Neural progenitor cell (in vitro differentiated cells): ENCODE results near the gene HAAO. TPM values are rescaled to one million over a fixed set of nuclear protein-coding genes. Genes with fewer than 3 reads are reported as not detected.

ENCODE experiments used
- DNase-seq: peaks from one replicate; pipeline ENCODE4 v3.0.0-alpha.2; 2016; ENCODE audit warnings: low spot score
- H2AFZ ChIP-seq: fragments of 200-600 bp; sonication (generic); replicated peaks from 2 replicates; pipeline ENCODE4 v1.6.1; 2016; ENCODE audit warnings: antibody characterized with exemption
- H3F3A ChIP-seq: fragments of 200-600 bp; sonication (generic); 2 replicates; pipeline ENCODE4 v1.6.1; 2016; ENCODE audit warnings: antibody characterized with exemption, low read depth
- H3K27ac ChIP-seq: fragments of 200-600 bp; sonication (generic); 2 replicates; pipeline ENCODE4 v1.5.1; 2016; ENCODE audit warnings: mild to moderate bottlenecking
- H3K27me3 ChIP-seq: fragments of 200-600 bp; sonication (generic); 2 replicates; pipeline ENCODE4 v1.6.1; 2016; ENCODE audit warnings: mild to moderate bottlenecking, moderate library complexity
- H3K36me3 ChIP-seq: fragments of 200-600 bp; sonication (generic); 2 replicates; pipeline ENCODE4 v1.5.1; 2016
- H3K4me1 ChIP-seq: fragments of 200-600 bp; sonication (generic); 2 replicates; pipeline ENCODE4 v1.6.1; 2016; ENCODE audit warnings: mixed run types
- H3K4me2 ChIP-seq: fragments of 200-600 bp; sonication (generic); 2 replicates; pipeline ENCODE4 v1.6.1; 2016
- H3K4me3 ChIP-seq: fragments of 200-600 bp; sonication (generic); 2 replicates; pipeline ENCODE4 v1.5.1; 2016
- H3K79me2 ChIP-seq: fragments of 200-600 bp; sonication (generic); 2 replicates; pipeline ENCODE4 v1.6.1; 2016; ENCODE audit warnings: low read depth
- H3K9ac ChIP-seq: fragments of 200-600 bp; sonication (generic); 2 replicates; pipeline ENCODE4 v1.6.1; 2016
- H3K9me3 ChIP-seq: fragments of 200-600 bp; sonication (generic); 2 replicates; pipeline ENCODE4 v1.5.1; 2016; ENCODE audit warnings: low read depth
- H4K20me1 ChIP-seq: fragments of 200-600 bp; sonication (generic); 2 replicates; pipeline ENCODE4 v1.6.1; 2016; ENCODE audit warnings: low read depth
- H3K27ac Mint-ChIP-seq: 3 replicates; pipeline ENCODE4 v1.8.0; 2021; ENCODE audit warnings: mixed read lengths
- H3K27me3 Mint-ChIP-seq: 2 replicates; pipeline ENCODE4 v1.8.0; 2022; ENCODE audit warnings: low read depth, mild to moderate bottlenecking, inconsistent platforms, moderate library complexity, mixed read lengths; ENCODE audit not compliant: insufficient read depth
- H3K36me3 Mint-ChIP-seq: 3 replicates; pipeline ENCODE4 v1.8.0; 2021; ENCODE audit warnings: mixed read lengths
- H3K4me1 Mint-ChIP-seq: 3 replicates; pipeline ENCODE4 v1.8.0; 2021; ENCODE audit warnings: mixed read lengths
- H3K4me3 Mint-ChIP-seq: 3 replicates; pipeline ENCODE4 v1.8.0; 2021; ENCODE audit warnings: mild to moderate bottlenecking, moderate library complexity, mixed read lengths
- H3K9me3 Mint-ChIP-seq: 3 replicates; pipeline ENCODE4 v1.8.0; 2020; ENCODE audit warnings: mixed read lengths
- EZH2 ChIP-seq: fragments of 200-600 bp; sonication (generic); IDR thresholded peaks from 2 replicates; pipeline ENCODE4 v1.6.1; 2017; ENCODE audit warnings: antibody characterized with exemption, mild to moderate bottlenecking, moderate library complexity
- EZH2phosphoT487 ChIP-seq: fragments of 200-600 bp; sonication (generic); IDR thresholded peaks from 2 replicates; pipeline ENCODE4 v1.6.1; 2017; ENCODE audit warnings: antibody characterized with exemption
- total RNA-seq: library from RNA; depleted of rRNA; stranded (reverse); fragments of >200 nt; gene quantifications from 2 replicates; pipeline ENCODE4 v1.2.3, GENCODE V29; 2015; ENCODE audit warnings: low replicate concordance
- TF ChIP-seq, protein P1 (sequence below): fragments of 200-600 bp; sonication (generic); IDR thresholded peaks from 2 replicates; pipeline ENCODE4 v1.5.1; 2017; ENCODE audit warnings: antibody characterized with exemption, mild to moderate bottlenecking

HAAO gene
- total RNA-seq, 1 donor from 2014 or later: 0.77 TPM

DNA sequence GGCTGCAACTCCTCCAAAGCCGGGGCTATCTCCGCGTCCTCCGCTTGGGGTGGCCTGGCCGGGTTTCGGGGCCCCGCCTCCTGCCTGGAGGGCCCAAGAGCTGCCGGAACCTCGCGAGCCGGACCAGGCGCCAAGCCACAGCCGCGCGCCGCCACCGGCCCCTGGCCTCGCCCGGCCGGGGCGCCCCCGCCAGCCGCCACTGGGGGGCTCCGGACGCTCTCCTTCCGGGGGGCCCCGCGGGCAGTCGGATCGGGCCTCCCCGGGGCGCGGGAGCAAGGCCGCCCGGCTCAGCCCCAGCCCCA is 17.4 kb upstream of the HAAO start:
- Histone ChIP-seq H3K4me2 (peak overlapping the region; percentile 79), H3K79me2 (no peaks in the 10 kb centered on the region), H3K4me3 (peak overlapping the region; percentile 62), H2AFZ (peak overlapping the region; percentile 59), H3K27ac (no peak overlapping the region), H3F3A (peaks cover 34% of the 10 kb centered on the region), H3K36me3 (no peaks in the 10 kb centered on the region), H4K20me1 (no peaks in the 10 kb centered on the region), H3K4me1 (peaks cover 7% of the 10 kb centered on the region), H3K9me3 (no peaks in the 10 kb centered on the region), H3K27me3 (peaks cover 16% of the 10 kb centered on the region), H3K9ac (no peak overlapping the region)
- peaks cover 15% of the 10 kb centered on the region for H3K27me3 Mint-ChIP-seq
- peaks cover 8% of the 10 kb centered on the region for H3K36me3 Mint-ChIP-seq
- H3K9me3 Mint-ChIP-seq: peaks cover 21% of the 10 kb centered on the region
- peaks cover 22% of the 10 kb centered on the region for H3K4me1 Mint-ChIP-seq
- peak; percentile 86 for DNase-seq
- no peak overlapping the region for H3K27ac Mint-ChIP-seq
- TF ChIP-seq, protein P1, sequence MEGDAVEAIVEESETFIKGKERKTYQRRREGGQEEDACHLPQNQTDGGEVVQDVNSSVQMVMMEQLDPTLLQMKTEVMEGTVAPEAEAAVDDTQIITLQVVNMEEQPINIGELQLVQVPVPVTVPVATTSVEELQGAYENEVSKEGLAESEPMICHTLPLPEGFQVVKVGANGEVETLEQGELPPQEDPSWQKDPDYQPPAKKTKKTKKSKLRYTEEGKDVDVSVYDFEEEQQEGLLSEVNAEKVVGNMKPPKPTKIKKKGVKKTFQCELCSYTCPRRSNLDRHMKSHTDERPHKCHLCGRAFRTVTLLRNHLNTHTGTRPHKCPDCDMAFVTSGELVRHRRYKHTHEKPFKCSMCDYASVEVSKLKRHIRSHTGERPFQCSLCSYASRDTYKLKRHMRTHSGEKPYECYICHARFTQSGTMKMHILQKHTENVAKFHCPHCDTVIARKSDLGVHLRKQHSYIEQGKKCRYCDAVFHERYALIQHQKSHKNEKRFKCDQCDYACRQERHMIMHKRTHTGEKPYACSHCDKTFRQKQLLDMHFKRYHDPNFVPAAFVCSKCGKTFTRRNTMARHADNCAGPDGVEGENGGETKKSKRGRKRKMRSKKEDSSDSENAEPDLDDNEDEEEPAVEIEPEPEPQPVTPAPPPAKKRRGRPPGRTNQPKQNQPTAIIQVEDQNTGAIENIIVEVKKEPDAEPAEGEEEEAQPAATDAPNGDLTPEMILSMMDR: peak; percentile 43
- TF ChIP-seq EZH2: no peak
- H3K4me3 Mint-ChIP-seq: peak overlapping the region; percentile 84

GRCh38 chr2:42809131-42809818 is 16.9 kb upstream of the HAAO start:
- H3K27me3 Mint-ChIP-seq: peaks cover 15% of the 10 kb centered on the region
- no peaks in the 10 kb centered on the region for H3K9me3 ChIP-seq
- no peaks in the 10 kb centered on the region for H3K36me3 ChIP-seq
- H3K4me3 Mint-ChIP-seq: peak overlapping the region; percentile 84
- H4K20me1 ChIP-seq: no peaks in the 10 kb centered on the region
- peak overlapping the region; percentile 79 for H3K4me2 ChIP-seq
- peak overlapping the region; percentile 62 for H3K4me3 ChIP-seq
- no peak for DNase-seq
- H3K4me1 ChIP-seq: peaks cover 7% of the 10 kb centered on the region
- TF ChIP-seq, protein P1: no peak
- TF ChIP-seq EZH2phosphoT487 (peak; percentile 13), EZH2 (no peak)
- peaks cover 22% of the 10 kb centered on the region for H3K4me1 Mint-ChIP-seq
- peak overlapping the region; percentile 59 for H2AFZ ChIP-seq
- no peak overlapping the region for H3K27ac ChIP-seq
- peaks cover 34% of the 10 kb centered on the region for H3F3A ChIP-seq
- peaks cover 16% of the 10 kb centered on the region for H3K27me3 ChIP-seq
- H3K36me3 Mint-ChIP-seq: peaks cover 8% of the 10 kb centered on the region
- H3K9ac ChIP-seq: no peak overlapping the region
- no peaks in the 10 kb centered on the region for H3K79me2 ChIP-seq
- H3K27ac Mint-ChIP-seq: peak overlapping the region; percentile 93
- H3K9me3 Mint-ChIP-seq: peaks cover 20% of the 10 kb centered on the region

GRCh38 chr2:42808301-42808700 is 15.9 kb upstream of the HAAO start:
- TF ChIP-seq, protein P1: no peak
- TF ChIP-seq EZH2phosphoT487: no peak
- TF ChIP-seq EZH2: no peak
- Mint-ChIP-seq H3K4me1 (peaks cover 22% of the 10 kb centered on the region), H3K27ac (no peak overlapping the region)

More at GRCh38 chr2:42808301-42808700, 15.9 kb upstream of the HAAO start:
- no peak overlapping the region for H3K9ac ChIP-seq
- peaks cover 34% of the 10 kb centered on the region for H3F3A ChIP-seq
- peaks cover 15% of the 10 kb centered on the region for H3K27me3 Mint-ChIP-seq
- no peaks in the 10 kb centered on the region for H3K9me3 ChIP-seq
- no peak overlapping the region for H3K4me3 ChIP-seq
- no peak overlapping the region for H2AFZ ChIP-seq
- H3K4me1 ChIP-seq: peaks cover 7% of the 10 kb centered on the region
- DNase-seq: no peak
- no peaks in the 10 kb centered on the region for H4K20me1 ChIP-seq
- no peaks in the 10 kb centered on the region for H3K36me3 ChIP-seq
- no peak overlapping the region for H3K27ac ChIP-seq
- H3K36me3 Mint-ChIP-seq: peaks cover 4% of the 10 kb centered on the region
- peaks cover 13% of the 10 kb centered on the region for H3K9me3 Mint-ChIP-seq
- peaks cover 16% of the 10 kb centered on the region for H3K27me3 ChIP-seq
- no peak overlapping the region for H3K4me2 ChIP-seq
- peak overlapping the region; percentile 71 for H3K4me3 Mint-ChIP-seq
- no peaks in the 10 kb centered on the region for H3K79me2 ChIP-seq
